Common myeloid progenitor, CD34-positive (primary cell): ENCODE data around the gene TSPEAR.
"Not testable (repeated sequence)": the region's sequence is repeated elsewhere in the genome, so short reads cannot be mapped to it uniquely, and the experiment has no call there.

Source experiments
- CTCF ChIA-PET: fragments of 350-600 bp; sonication (Branson Sonifier 250); formaldehyde crosslinking; loops from one replicate; lab custom pipeline; 2021; ENCODE audit warnings: antibody characterized with exemption; lab: Charles Lee
- POLR2A ChIA-PET: fragments of 350-600 bp; sonication (Branson Sonifier 250); formaldehyde crosslinking; loops from one replicate; lab custom pipeline; 2021; ENCODE audit warnings: antibody characterized with exemption; lab: Charles Lee
- DNase-seq, 3 donors: peaks; one replicate each; pipeline versions ENCODE4 v3.0.0 to v3.0.0-alpha.2; 2013
- H3K27ac ChIP-seq, 2 experiments: 1 replicate in 1 of 2; 2 replicates in 1 of 2; pipeline ENCODE4 v1.7.0; 2013; ENCODE audit warnings: inconsistent platforms in 2 of 2, low read length in 2 of 2, mild to moderate bottlenecking in 2 of 2, low read depth in 1 of 2, moderate library complexity in 1 of 2; ENCODE audit not compliant: severe bottlenecking in 2 of 2, insufficient read depth in 1 of 2, poor library complexity in 1 of 2
- H3K27me3 ChIP-seq, 5 experiments: replicated peaks in 2 of 5; 1 replicate in 3 of 5; 2 replicates in 2 of 5; pipeline versions ENCODE4 v1.6.1 to v1.7.0; 2013; ENCODE audit warnings: low read length in 4 of 5, mild to moderate bottlenecking in 2 of 5, moderate library complexity in 2 of 5, inconsistent platforms in 1 of 5; ENCODE audit not compliant: insufficient read depth in 5 of 5, control insufficient read depth in 4 of 5
- H3K36me3 ChIP-seq, 4 experiments: 1 replicate in 2 of 4; 2 replicates in 2 of 4; pipeline versions ENCODE4 v1.6.1 to v1.7.0; 2013; ENCODE audit warnings: low read length in 3 of 4, control low read depth in 1 of 4, mild to moderate bottlenecking in 1 of 4; ENCODE audit not compliant: control insufficient read depth in 4 of 4, insufficient read depth in 4 of 4
- H3K4me1 ChIP-seq, 4 experiments: 1 replicate in 3 of 4; 2 replicates in 1 of 4; pipeline versions ENCODE4 v1.6.1 to v1.7.1; 2013; ENCODE audit warnings: low read length in 3 of 4, mild to moderate bottlenecking in 3 of 4, control low read depth in 1 of 4, inconsistent platforms in 1 of 4, moderate library complexity in 1 of 4; ENCODE audit not compliant: control insufficient read depth in 4 of 4, insufficient read depth in 4 of 4; ENCODE audit errors: control extremely low read depth in 1 of 4
- H3K4me3 ChIP-seq, 7 experiments: 1 replicate in 4 of 7; 2 replicates in 3 of 7; pipeline versions ENCODE4 v1.5.1 to v1.7.0; 2013; ENCODE audit warnings: mild to moderate bottlenecking in 7 of 7, low read length in 6 of 7, moderate library complexity in 6 of 7, inconsistent platforms in 2 of 7, low read depth in 2 of 7, control low read depth in 1 of 7; ENCODE audit not compliant: insufficient read depth in 4 of 7, control insufficient read depth in 1 of 7; ENCODE audit errors: extremely low read depth in 1 of 7
- H3K9me3 ChIP-seq, 5 experiments: 1 replicate in 4 of 5; 2 replicates in 1 of 5; pipeline versions ENCODE4 v1.6.1 to v1.7.1; 2013; ENCODE audit warnings: low read length in 4 of 5, mild to moderate bottlenecking in 2 of 5, inconsistent platforms in 1 of 5, low read depth in 1 of 5, moderate library complexity in 1 of 5; ENCODE audit not compliant: control insufficient read depth in 4 of 5, insufficient read depth in 2 of 5; ENCODE audit errors: control extremely low read depth in 1 of 5
- WGBS: methylation state at CpG from one replicate; pipeline ENCODE4 v1.1.5; 2013; ENCODE audit not compliant: insufficient coverage; 5-methylcytosine and 5-hydroxymethylcytosine counted together

TSPEAR gene

DNA sequence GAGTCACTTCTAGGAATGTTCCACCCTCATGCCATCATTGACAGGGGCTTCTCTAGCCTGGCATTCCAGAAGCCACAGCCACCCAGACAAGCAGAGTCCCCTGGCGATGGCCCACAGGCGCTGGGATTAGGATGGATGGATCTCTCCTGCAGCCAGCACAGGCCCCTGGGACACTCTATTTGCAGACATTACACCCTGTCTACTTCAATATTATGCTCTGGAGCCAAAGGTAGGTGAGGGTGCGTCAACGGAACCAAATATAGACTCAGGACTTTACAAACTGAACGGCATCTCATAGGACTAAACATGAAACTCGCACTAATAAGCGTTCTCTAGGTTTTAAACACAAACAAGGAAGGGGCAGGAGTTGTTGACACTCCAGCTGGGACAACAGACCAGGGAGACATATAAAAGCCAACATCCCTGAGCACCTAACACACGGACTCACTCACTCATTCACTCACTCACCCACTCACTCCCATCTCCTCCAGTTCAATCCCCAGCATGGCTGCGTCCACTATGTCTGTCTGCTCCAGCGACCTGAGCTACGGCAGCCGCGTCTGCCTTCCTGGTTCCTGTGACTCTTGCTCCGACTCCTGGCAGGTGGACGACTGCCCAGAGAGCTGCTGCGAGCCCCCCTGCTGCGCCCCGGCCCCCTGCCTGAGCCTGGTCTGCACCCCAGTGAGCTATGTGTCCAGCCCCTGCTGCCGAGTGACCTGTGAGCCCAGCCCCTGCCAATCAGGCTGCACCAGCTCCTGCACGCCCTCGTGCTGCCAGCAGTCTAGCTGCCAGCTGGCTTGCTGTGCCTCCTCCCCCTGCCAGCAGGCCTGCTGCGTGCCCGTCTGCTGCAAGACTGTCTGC is 111.0 kb downstream of the TSPEAR start, which contains the start of gene KRTAP10-7:
Gene KRTAP10-7 (plus strand): TSS at position 480 of the 861 bp plus-strand sequence. CDS start 25 bp downstream, at position 505.
- 86% methylated on average over 9 of the region's 23 CpGs for WGBS
- CTCF ChIA-PET = not testable (repeated sequence)

DNA sequence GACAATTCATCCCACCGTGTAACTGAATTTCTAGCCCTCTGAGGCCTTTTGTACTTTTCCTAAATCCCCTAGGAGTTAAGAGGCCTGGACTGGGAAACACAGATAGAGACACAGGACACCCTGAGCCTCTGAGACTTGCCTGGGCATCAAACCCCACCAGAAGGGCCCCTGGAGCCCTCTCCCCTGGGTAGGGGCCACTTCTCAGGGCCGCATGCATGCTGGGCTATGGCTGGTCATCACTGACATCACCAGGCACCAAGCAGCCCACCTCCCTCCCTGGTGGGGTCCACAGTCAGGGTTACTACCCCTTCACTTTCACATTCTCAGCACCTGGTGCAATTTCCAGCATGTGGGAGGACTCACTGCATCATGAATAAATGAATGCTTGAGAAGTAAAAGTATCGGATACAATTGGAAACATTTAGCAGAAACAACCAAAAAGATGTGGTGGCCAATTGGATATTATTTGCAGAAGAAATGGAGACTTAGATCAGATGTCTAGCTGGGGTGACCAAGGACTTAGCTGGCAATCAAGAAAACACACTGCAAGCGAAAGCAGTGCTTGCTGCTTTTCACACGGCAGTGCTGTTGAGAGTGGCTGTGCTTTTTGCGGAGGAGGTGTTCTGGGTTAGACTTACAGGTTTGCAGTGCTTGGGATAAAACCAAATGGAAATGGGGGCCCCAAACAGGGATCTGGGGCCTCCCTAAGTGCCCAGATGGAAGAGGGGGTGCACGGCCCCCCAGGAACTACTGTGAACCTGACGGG is 111.9 kb downstream of the TSPEAR start:
- Histone ChIP-seq H3K27me3 (peaks cover 0 to 17% (median 5%) of the 10 kb centered on the region in 5 experiments), H3K4me3 (no peak overlapping the region), H3K9me3 (peaks cover 0 to 9% (median 1%) of the 10 kb centered on the region in 5 experiments), H3K27ac (no peak overlapping the region), H3K4me1 (no peaks in the 10 kb centered on the region), H3K36me3 (no peaks in the 10 kb centered on the region)
- POLR2A ChIA-PET = no interaction called here
- DNase-seq = no peak
- WGBS = 93% methylated on average over 5 of the region's 8 CpGs
- CTCF ChIA-PET = no interaction called here

More for the DNA sequence above, 111.0 kb downstream of the TSPEAR start, which contains the start of gene KRTAP10-7:
- Histone ChIP-seq H3K9me3 (peaks cover 0 to 13% (median 1%) of the 10 kb centered on the region in 5 experiments), H3K27me3 (peaks cover 0 to 19% (median 5%) of the 10 kb centered on the region in 5 experiments)
- H3K27ac ChIP-seq, H3K36me3 ChIP-seq, H3K4me1 ChIP-seq, H3K4me3 ChIP-seq, DNase-seq, POLR2A ChIA-PET: not testable (repeated sequence)

DNA sequence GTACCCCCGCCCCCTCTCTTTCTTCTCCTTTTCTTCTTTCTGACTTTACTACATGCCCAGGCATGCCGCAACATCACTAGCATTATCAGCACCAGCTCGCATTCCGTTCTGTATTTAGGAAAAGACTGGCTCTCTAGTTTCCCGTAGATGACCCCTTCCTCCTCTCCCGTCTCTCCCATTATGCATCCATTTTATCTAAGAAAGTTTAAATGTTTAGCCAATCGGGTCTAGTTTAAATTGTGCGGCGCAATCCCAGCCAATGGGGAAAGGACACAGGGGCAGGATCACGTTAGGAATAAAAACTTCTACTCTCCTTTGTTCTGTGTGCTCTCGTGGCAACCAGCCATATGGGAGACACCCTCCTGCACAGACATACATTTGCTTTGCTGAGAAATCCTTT is 113.3 kb downstream of the TSPEAR start:
- no peaks in the 10 kb centered on the region for H3K36me3 ChIP-seq
- peaks cover 0 to 9% (median 0%) of the 10 kb centered on the region in 5 experiments for H3K27me3 ChIP-seq
- ChIA-PET POLR2A (no interaction called here), CTCF (no interaction called here)
- no peak overlapping the region for H3K27ac ChIP-seq
- no peak overlapping the region for H3K4me3 ChIP-seq
- WGBS = 97% methylated on average over 10 of the region's 11 CpGs
- peaks cover 0 to 5% (median 0%) of the 10 kb centered on the region in 4 experiments for H3K4me1 ChIP-seq
- H3K9me3 ChIP-seq = peaks cover 0 to 8% (median 0%) of the 10 kb centered on the region in 5 experiments
- DNase-seq = no peak

DNA sequence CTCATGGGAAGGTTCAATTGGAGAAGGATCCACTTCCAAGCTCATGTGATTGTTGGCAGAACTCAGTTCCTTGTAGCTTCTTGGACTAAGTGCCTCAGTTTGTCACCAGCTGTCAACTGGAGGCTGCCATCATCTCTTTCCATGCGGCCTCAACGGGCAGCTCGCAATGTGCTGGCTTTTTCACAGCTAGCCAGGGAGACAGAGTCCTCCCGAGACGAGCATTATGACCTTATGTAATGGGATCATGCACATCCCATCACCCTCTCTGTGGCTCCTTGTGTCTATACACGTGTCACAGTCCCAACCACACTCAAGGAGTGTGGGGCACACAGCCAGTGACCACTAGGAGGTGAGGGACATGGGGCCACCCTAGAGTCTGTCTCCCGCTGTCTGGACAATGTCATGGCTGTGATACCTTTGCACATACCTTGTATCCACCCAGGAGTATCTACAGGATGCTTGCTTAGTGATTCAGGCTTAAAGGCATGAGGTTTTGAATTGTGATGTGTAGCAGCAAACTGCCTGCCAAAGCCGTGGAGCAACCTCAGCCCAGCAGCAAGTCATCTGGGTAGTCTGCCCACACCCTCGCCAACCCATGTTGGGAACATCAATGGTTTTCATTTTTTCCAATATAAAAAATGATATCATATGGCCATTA is 115.2 kb downstream of the TSPEAR start:
- Histone ChIP-seq H3K9me3 (peaks cover 0 to 8% (median 0%) of the 10 kb centered on the region in 5 experiments), H3K27me3 (peaks cover 0 to 12% (median 0%) of the 10 kb centered on the region in 5 experiments), H3K4me3 (no peak overlapping the region), H3K27ac (no peak overlapping the region), H3K36me3 (no peaks in the 10 kb centered on the region), H3K4me1 (peaks cover 0 to 5% (median 0%) of the 10 kb centered on the region in 4 experiments)
- ChIA-PET CTCF (no interaction called here), POLR2A (no interaction called here)
- no peak for DNase-seq
- 95% methylated on average over 6 of the region's 9 CpGs for WGBS

DNA sequence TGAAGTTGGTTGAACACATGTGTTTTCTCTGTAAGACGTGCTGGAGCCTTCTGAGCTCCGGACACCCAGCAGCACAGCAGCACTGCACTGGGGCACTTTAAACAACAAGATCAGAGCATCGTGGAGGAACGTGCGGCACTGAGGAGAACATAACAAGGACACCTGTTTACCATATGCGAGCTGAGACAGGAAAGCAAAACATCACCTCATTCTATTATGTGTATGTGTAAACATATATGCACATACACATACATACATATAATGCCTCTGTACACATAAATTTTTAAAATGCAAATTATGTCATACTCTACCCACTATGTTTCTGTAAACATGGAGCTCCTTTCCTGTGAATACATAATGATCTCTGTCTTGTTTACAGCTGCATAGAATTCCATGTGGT is 115.8 kb downstream of the TSPEAR start:
- H3K27ac ChIP-seq = no peak overlapping the region
- H3K4me1 ChIP-seq = peaks cover 0 to 5% (median 0%) of the 10 kb centered on the region in 4 experiments
- POLR2A ChIA-PET = no interaction called here
- CTCF ChIA-PET = no interaction called here
- peaks cover 0 to 8% (median 0%) of the 10 kb centered on the region in 5 experiments for H3K9me3 ChIP-seq
- peaks cover 0 to 12% (median 0%) of the 10 kb centered on the region in 5 experiments for H3K27me3 ChIP-seq
- H3K4me3 ChIP-seq = no peak overlapping the region
- no peaks in the 10 kb centered on the region for H3K36me3 ChIP-seq
- DNase-seq = no peak
- WGBS = 93% methylated on average over 3 of the region's 6 CpGs

DNA sequence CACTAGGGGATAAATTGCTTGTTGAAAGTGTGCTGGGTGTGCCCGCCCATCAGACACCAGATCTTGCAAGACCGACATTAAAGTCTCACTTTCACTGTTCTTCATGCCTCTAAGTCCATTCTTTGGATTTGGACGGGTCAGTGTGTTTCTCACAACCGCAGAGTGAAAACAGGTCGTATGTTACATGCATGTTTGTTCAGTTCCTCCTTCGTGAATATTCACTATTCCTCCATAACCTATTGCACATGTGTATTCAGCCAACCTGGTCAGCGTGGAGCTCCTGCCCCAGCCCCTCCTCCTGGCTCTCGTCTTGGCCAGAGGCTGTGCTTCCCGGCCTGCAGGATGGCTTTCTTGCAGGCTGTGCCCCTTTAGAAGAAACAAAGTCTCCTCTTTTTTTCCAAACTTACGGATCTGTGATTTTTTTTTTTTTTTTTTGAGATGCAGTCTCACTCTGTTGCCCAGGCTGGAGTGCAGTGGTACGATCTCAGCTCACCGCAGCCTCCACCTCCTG is 116.9 kb downstream of the TSPEAR start:
- H3K27ac ChIP-seq = peak overlapping the region in 1 of 2 experiments; percentile 65
- 77% methylated on average over 7 of the region's 12 CpGs for WGBS
- CTCF ChIA-PET = no interaction called here
- peaks cover 0 to 12% (median 0%) of the 10 kb centered on the region in 5 experiments for H3K27me3 ChIP-seq
- H3K4me3 ChIP-seq = no peak overlapping the region
- peaks cover 0 to 8% (median 0%) of the 10 kb centered on the region in 5 experiments for H3K9me3 ChIP-seq
- POLR2A ChIA-PET = no interaction called here
- DNase-seq = no peak
- no peaks in the 10 kb centered on the region for H3K36me3 ChIP-seq
- H3K4me1 ChIP-seq = peaks cover 0 to 5% (median 0%) of the 10 kb centered on the region in 4 experiments
